ENCODE measurements around the gene MAD2L1. TPM values are rescaled to one million over a fixed set of nuclear protein-coding genes. Genes with fewer than 3 reads are reported as not detected.

Gene MAD2L1
- total and polyA plus RNA-seq, 2 of the 13 experiments (the other 11 are each of a cell fraction or from before 2014, with no cell fraction given): 40.6 to 109 TPM

GRCh38 chr4:120066517-120067340, at the start of gene MAD2L1 (continued):
- TF ChIP-seq ZNF512 (CRISPR knock-in tag; IDR thresholded peaks at IDR 0.05): no peak
- TF ChIP-seq ARNT2 (CRISPR knock-in tag; IDR thresholded peaks at IDR 0.05; ENCODE audit: low read depth): peak; percentile 94
- TF ChIP-seq RAD51 (IDR thresholded peaks at IDR 0.05; ENCODE audit: borderline replicate concordance): peak; percentile 27; the same call in 1 of the 2 replicates
- peak; percentile 90 for TF ChIP-seq ZNF687 (CRISPR knock-in tag; IDR thresholded peaks at IDR 0.05)
- no peak for TF ChIP-seq PCBP1 (IDR thresholded peaks at IDR 0.05; ENCODE audit: borderline replicate concordance, low read depth, low read length)
- no peak; the same call in 1 of the 2 replicates for TF ChIP-seq ZNF770 (CRISPR knock-in tag; IDR thresholded peaks at IDR 0.05)
- peak; percentile 100 for TF ChIP-seq SAP130 (CRISPR knock-in tag; IDR thresholded peaks at IDR 0.05; ENCODE audit: low read depth)
- TF ChIP-seq THAP7 (CRISPR knock-in tag; IDR thresholded peaks at IDR 0.05): 0 out of 2 replicates have a peak, but pooled peaks have one; percentile 43
- peak; percentile 34; the same call in 1 of the 2 replicates for TF ChIP-seq SMAD3 (CRISPR knock-in tag; IDR thresholded peaks at IDR 0.05)
- 0 out of 2 replicates have a peak, but pooled peaks have one; percentile 23 for TF ChIP-seq ZNF562 (CRISPR knock-in tag; IDR thresholded peaks at IDR 0.05; ENCODE audit: borderline replicate concordance)
- TF ChIP-seq HOXA5 (CRISPR knock-in tag; IDR thresholded peaks at IDR 0.05): no peak
- no peak for TF ChIP-seq ZNF552 (CRISPR knock-in tag; IDR thresholded peaks at IDR 0.05; ENCODE audit: borderline replicate concordance)
- peak; percentile 95 for TF ChIP-seq PHF8 (CRISPR knock-in tag; IDR thresholded peaks at IDR 0.05)
- no peak for TF ChIP-seq ZNF232 (CRISPR knock-in tag; IDR thresholded peaks at IDR 0.05; ENCODE audit: borderline replicate concordance)
- no peak for TF ChIP-seq ZNF446 (CRISPR knock-in tag; IDR thresholded peaks at IDR 0.05)
- TF ChIP-seq ZNF282 (IDR thresholded peaks at IDR 0.05; ENCODE audit: partially characterized antibody): no peak
- TF ChIP-seq IKZF4 (CRISPR knock-in tag; IDR thresholded peaks at IDR 0.05; ENCODE audit: borderline replicate concordance, low read depth, not compliant biosample characterization): peak; percentile 53
- peak; percentile 50 for TF ChIP-seq HNF1B (CRISPR knock-in tag; IDR thresholded peaks at IDR 0.05)
